SH-SY5Y (cell line): ENCODE results near the gene RGL1.

Source experiments
- GATA2 ChIP-seq: IDR thresholded peaks from 2 replicates; pipeline ENCODE4 v1.6.1; 2011; ENCODE audit warnings: mild to moderate bottlenecking, low read depth, low read length
- GATA3 ChIP-seq: IDR thresholded peaks from 2 replicates; pipeline ENCODE4 v1.6.1; 2011; ENCODE audit warnings: low read depth, mild to moderate bottlenecking, low read length, moderate library complexity

DNA sequence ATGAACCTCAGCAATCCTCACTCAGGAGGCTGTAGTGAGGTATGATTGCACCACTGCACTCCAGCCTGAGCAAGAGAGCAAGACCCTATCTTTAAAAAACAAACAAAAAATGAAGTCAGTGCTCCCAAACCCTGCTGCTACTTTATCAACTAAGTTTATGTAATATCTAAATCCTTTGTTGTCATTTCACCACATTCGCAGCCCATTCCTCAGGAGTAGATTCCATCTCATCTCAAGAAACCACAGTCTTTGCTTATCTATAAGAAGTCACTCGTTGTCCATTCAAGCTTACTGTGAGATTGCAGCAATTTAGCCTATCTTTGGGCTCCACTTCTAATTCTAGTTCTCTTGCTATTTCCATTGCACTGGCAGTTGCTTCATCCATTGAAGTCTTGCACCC, 44.3 kb upstream of the RGL1 start:
- TF ChIP-seq GATA3 = no peak
- no peak for TF ChIP-seq GATA2
